Measurements from ENCODE around the gene MAP3K7. TPM values are rescaled to one million over a fixed set of nuclear protein-coding genes. Genes with fewer than 3 reads are reported as not detected.
A peak's percentile ranks its signal among the peaks of the same experiment; 100 is the strongest.

The MAP3K7 gene
- total and polyA plus RNA-seq, 2 of the 4 experiments (the other 2 are of a cell fraction) = 26.5 to 29.9 TPM

GRCh38 chr6:90493332-90493731, 93.5 kb downstream of the MAP3K7 start:
- Histone ChIP-seq H3K36me3 (ENCODE audit: control insufficient read depth, insufficient read depth, low read length) (no peaks in the 10 kb centered on the region), H4K91ac (ENCODE audit: insufficient read depth, low read depth, low read length) (no peak overlapping the region), H2BK15ac (ENCODE audit: low read depth, low read length) (no peak overlapping the region), H3K56ac (ENCODE audit: extremely low read depth, insufficient read depth, low read length) (no peak overlapping the region), H3K79me1 (ENCODE audit: low read depth in 1 of 2, low read length in 2 of 2) (no peaks in the 10 kb centered on the region), H2BK5ac (ENCODE audit: low read depth, low read length, poor library complexity, severe bottlenecking) (no peak overlapping the region), H4K20me1 (ENCODE audit: insufficient read depth, low read length) (no peaks in the 10 kb centered on the region), H3K4me1 (ENCODE audit: control insufficient read depth, insufficient read depth, low read length) (no peaks in the 10 kb centered on the region), H3K4ac (ENCODE audit: low read depth, low read length) (no peak overlapping the region), H2AFZ (replicated peaks; ENCODE audit: low read length, poor library complexity) (no peak overlapping the region), H2AK9ac (replicated peaks; ENCODE audit: low read depth, low read length, poor library complexity) (no peak overlapping the region), H3K9ac (ENCODE audit: low read depth, low read length) (no peak overlapping the region), H3K18ac (ENCODE audit: low read depth, low read length) (no peak overlapping the region), H2AK5ac (ENCODE audit: low read depth, low read length) (no peak overlapping the region), H3K9me3 (ENCODE audit: control insufficient read depth, insufficient read depth, low read length) (no peaks in the 10 kb centered on the region), H3K4me2 (ENCODE audit: low read depth, low read length) (no peak overlapping the region), H2BK20ac (ENCODE audit: low read depth, low read length) (no peak overlapping the region), H4K8ac (ENCODE audit: low read depth in 2 of 2, low read length in 2 of 2) (no peak overlapping the region), H3K27me3 (ENCODE audit: control insufficient read depth, insufficient read depth, low read length) (peaks cover 5% of the 10 kb centered on the region), H2BK120ac (ENCODE audit: low read depth, low read length) (no peak overlapping the region), H4K5ac (ENCODE audit: low read depth, low read length) (no peak overlapping the region), H3K27ac (ENCODE audit: insufficient read depth, low read length) (no peak overlapping the region), H3K9me1 (ENCODE audit: insufficient read depth, low read length) (no peaks in the 10 kb centered on the region), H3K4me3 (ENCODE audit: insufficient read depth, low read depth, low read length) (no peak overlapping the region), H3K14ac (replicated peaks; ENCODE audit: low read depth, low read length) (no peak overlapping the region), H3K23ac (ENCODE audit: low read depth, low read length) (no peak overlapping the region)
- DNase-seq (peak; percentile 54), ATAC-seq (ENCODE audit: low read depth) (peak; percentile 31; the same call in 1 of the 2 replicates)
- intact Hi-C loops (cut with micrococcal nuclease) (no loop called here), dilution Hi-C loops (cut with HindIII; ENCODE audit: low sequenced_read_pairs, unreplicated experiment) (no loop called here), in situ Hi-C loops (cut with MboI; ENCODE audit: low sequenced_read_pairs) (no loop called here)
- ChIA-PET POLR2A (ENCODE audit: unreplicated experiment) (no interaction called here), CTCF (interaction anchor here (1.9 kb wide), 1 partner anchor 13 kb away, joined by 6 read pairs; no protein-coding TSS in a partner anchor)
- WGBS, 2 experiments (ENCODE audit: extremely low coverage in 2 of 2, insufficient read length in 1 of 2) = no CpG with 5 or more reads among the region's 2 CpGs
- no TSS peak for BruUV-seq (replicated peaks)
- TF ChIP-seq CTCF (conservative IDR thresholded peaks at IDR 0.05; ENCODE audit: low read depth, low read length) (no peak), CEBPB (IDR thresholded peaks at IDR 0.05; ENCODE audit: low read depth, low read length) (no peak), NFE2L2 (IDR thresholded peaks at IDR 0.05; ENCODE audit: low read depth, low read length) (no peak), MAFK (IDR thresholded peaks at IDR 0.05; ENCODE audit: low read depth, low read length) (no peak), ELK1 (IDR thresholded peaks at IDR 0.05; ENCODE audit: borderline replicate concordance, low read depth, low read length) (no peak), CHD1 (IDR thresholded peaks at IDR 0.05; ENCODE audit: low read depth, low read length) (no peak), MXI1 (IDR thresholded peaks at IDR 0.05; ENCODE audit: borderline replicate concordance, low read depth, low read length) (no peak), MAZ (IDR thresholded peaks at IDR 0.05; ENCODE audit: borderline replicate concordance, low read depth, low read length) (no peak), RFX5 (IDR thresholded peaks at IDR 0.05; ENCODE audit: low read depth, low read length) (no peak), RCOR1 (IDR thresholded peaks at IDR 0.05; ENCODE audit: insufficient replicate concordance, low read length) (no peak), SMC3 (IDR thresholded peaks at IDR 0.05; ENCODE audit: low read depth, low read length) (no peak), RAD21 (IDR thresholded peaks at IDR 0.05; ENCODE audit: low read length) (no peak), BHLHE40 (IDR thresholded peaks at IDR 0.05; ENCODE audit: low read depth, low read length) (no peak), USF2 (IDR thresholded peaks at IDR 0.05; ENCODE audit: low read depth, low read length) (no peak)
